ENCODE data around the gene CD68.

The CD68 gene

DNA sequence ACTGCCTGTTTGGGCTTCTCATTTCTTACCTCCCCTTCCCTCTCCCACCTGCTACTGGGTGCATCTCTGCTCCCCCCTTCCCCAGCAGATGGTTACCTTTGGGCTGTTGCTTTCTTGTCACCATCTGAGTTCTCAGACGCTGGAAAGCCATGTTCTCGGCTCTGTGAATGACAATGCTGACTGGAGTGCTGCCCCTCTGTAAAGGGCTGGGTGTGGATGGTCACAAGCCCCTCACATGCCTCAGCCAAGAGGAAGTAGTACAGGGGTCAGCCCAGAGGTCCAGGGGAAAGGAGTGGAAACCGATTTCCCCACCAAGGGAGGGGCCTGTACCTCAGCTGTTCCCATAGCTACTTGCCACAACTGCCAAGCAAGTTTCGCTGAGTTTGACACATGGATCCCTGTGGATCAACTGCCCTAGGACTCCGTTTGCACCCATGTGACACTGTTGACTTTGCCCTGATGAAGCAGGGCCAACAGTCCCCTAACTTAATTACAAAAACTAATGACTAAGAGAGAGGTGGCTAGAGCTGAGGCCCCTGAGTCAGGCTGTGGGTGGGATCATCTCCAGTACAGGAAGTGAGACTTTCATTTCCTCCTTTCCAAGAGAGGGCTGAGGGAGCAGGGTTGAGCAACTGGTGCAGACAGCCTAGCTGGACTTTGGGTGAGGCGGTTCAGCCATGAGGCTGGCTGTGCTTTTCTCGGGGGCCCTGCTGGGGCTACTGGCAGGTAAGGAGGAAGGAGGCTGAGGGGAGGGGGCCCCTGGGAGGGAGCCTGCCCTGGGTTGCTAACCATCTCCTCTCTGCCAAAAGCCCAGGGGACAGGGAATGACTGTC lies at the start of gene CD68:
Gene CD68 (plus strand): TSS at position 638 of the 833 bp plus-strand sequence. CDS start 40 bp downstream, at position 678.
- DNase-seq: no peak

GRCh38 chr17:7530023-7530900 lies 49.2 kb upstream of the CD68 start:
- no peak for DNase-seq

- DNase-seq: no peak
These were observed 41.4 kb upstream of the CD68 start for GRCh38 chr17:7538050-7538449.

DNA sequence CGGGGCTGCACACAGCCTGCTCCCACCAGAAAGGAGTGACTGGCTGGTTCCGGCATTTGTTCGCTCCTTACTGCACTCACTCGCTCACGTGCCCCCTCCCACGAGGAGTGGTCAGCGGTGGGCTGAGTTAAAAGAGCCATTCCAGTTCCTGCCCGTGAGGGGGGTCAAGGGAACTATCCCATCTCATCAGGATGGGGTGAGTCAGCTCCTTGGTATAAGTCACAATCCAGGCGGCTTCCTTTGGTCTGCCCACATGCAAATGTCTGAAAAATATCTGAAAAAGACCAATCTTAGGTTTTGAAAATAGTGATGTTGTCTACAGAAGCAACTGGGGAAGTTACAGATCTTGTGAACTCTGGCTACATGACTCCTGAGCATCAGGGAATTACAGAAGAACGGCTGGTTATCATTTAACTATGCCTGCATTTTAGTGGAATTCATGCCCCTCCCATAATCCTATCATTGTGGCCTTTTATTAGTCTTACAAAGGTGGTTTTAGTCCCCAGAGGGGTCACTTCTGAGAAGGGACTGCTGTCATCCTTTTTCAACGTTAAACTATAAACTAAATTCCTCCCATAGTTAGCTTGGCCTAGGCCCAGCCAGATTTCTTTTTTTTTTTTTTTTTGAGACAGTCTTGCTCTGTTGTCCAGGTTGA lies 40.4 kb upstream of the CD68 start:
- DNase-seq: no peak

DNA sequence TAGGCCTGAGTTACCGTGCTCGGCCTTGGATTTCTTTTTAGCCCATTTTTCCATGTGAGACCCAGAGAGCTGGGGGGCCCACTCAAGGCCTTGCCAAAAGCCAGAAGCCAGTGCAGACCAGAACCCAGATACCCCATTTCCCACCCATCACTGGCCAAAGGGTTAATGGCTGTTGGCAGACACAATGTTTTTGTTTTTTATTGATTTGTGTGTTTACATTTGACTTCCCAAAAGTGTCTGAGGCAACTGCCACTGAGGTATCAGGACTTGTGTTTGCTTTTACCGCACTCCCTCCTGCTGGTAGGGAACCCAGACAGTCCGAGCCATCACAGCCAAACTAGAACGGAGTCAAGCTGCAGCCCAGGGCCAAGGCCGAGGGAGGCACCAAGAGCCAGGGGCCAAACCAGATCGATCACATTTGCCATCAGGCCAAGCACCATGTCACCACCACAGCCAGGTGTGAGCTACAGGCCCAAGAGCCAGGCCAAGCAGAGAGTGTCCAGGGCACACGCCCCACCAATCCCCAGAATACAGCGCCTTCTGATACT lies 38.3 kb upstream of the CD68 start:
- no peak for DNase-seq

DNA sequence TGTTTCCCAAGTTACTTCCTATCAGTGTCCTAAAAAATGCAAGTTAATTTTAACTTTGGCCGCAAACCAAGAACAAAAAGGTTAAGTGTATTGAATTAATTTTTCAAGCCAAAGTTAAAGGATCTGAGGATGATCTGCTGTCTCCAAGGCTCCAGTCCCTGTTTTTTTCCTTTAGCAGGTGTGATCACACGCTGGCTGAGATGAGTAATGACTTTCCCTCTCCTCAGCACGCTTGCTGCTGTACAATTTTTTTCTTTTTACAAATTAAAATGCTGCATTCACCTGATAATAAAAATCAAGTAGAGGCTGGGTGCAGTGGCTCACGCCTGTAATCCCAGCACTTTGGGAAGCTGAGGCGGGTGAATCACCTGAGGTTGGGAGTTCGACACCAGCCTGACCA lies 34.5 kb upstream of the CD68 start:
- no peak for DNase-seq

- no peak for DNase-seq
These were observed 30.6 kb upstream of the CD68 start, which contains the start of gene TNFSF12 for GRCh38 chr17:7548585-7549400. Gene TNFSF12 (plus strand): TSS chr17:7549058. CDS start chr17:7549154, 96 bp downstream.

DNA sequence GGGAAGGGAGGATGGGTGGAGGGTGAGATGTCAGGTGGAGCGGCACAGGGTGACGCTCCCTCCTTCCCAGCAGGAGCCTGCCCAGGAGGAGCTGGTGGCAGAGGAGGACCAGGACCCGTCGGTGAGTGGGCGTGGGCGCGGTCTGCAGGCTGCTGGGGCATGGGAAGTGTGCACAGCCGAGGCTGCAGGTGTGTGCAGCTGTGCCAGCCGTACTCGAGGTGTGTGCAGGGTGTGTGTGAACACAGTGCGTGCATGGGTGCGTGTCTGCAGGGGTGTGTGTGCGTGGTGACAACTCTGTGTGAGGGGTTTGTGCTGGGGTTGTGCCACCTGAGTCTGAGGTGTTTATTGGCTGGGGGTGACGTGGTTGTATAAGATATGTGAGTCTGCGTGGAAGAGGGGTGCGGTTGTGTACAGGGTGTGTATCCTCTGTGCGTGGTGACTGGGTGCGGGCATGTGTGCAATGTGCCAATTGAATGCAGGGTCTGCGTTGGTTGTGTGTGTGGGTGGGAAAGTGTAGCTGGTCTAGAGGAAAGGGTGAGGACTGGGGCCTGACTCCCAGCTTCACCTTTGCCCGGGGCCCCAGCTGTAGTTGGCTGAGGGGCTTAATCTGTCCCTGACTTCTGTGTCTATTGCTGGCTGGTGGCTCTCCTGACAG lies 29.9 kb upstream of the CD68 start:
- no peak for DNase-seq

DNA sequence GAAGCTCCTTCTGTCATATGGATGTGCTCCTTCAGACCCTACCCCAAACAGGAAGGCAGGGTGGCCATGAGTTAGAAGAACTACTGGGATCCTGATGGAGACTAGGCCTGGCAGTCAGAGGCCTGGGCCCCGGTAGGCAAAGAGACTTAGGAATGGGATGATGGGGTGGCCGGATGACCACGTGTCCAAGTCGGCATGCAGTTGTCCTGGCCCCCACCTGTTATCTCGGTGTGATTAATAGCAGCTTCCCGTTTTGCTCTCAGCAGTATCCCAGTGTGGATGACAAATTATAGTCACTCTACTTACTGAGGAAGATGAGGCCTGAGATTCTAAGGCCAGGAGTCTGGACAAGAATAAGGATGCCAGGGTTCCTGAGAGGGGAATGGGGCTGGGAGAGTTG lies 29.1 kb upstream of the CD68 start:
- DNase-seq: no peak

DNA sequence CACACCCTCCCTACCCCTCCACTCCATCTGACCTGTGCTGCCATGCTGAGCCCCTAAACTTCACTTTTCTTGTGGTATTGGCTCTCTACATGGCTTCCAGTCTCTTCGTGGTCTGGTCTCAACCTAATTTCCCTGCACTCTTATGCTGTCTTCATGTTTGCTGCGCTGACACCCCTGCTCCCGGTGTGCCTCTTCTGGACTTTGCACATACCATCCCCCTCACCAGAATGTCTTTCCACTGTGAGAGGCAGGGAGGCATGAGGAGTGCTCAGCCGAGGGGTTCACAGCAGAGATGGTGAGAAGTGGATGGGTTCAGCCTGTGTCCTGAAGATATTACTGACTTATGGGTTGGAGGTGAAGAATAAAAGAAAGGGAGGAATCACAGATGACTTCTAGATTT lies 28.0 kb upstream of the CD68 start:
- DNase-seq: no peak

- DNase-seq: no peak
These were observed 26.8 kb upstream of the CD68 start for GRCh38 chr17:7552621-7553051.

GRCh38 chr17:7553356-7553755 lies 26.1 kb upstream of the CD68 start:
- no peak for DNase-seq

DNA sequence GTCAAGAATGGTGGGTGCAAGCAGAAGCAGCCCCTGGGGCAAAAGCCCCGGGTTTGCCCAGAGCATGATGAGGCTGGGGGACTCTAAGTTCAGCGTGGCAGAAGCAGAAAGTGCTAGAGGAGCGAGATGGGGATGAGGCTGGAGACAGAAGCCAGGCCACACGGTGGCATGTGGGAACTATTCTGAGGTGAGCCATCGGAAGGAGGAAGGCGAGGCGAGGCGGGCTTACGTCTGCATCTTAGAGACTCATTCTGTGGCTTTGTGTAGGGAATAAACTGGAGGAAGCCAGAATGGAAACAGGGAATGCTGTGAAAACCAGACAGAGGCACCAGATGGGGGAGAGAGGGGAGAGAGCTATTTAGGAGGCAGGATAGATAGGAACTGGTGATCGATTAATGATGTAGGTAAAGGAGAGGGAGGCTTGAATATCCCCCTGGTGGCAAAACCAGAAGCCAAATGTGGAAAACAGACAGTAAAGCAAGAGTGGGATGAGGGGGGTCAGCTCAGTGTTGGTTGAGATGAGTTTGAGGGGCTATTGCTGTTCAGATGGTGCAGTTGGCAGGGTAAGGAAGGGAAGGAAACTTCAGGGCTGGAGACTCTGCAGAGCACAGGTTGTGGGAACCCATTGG lies 24.0 kb upstream of the CD68 start:
- no peak for DNase-seq

DNA sequence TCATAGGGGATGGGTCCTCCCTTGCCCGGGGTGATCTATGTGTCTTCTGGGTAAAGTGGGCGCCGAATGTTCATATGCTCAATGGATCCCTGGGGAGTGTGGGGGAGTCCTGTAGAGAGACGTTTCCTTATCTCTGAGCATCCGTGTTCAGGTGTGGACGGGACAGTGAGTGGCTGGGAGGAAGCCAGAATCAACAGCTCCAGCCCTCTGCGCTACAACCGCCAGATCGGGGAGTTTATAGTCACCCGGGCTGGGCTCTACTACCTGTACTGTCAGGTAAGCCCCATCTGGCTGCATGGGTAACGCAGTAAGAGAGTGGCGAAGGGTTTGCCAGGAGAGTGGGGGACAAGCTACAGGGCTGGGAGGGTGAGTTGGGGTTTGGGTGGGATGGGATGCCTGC lies 22.8 kb upstream of the CD68 start:
- DNase-seq: no peak

DNA sequence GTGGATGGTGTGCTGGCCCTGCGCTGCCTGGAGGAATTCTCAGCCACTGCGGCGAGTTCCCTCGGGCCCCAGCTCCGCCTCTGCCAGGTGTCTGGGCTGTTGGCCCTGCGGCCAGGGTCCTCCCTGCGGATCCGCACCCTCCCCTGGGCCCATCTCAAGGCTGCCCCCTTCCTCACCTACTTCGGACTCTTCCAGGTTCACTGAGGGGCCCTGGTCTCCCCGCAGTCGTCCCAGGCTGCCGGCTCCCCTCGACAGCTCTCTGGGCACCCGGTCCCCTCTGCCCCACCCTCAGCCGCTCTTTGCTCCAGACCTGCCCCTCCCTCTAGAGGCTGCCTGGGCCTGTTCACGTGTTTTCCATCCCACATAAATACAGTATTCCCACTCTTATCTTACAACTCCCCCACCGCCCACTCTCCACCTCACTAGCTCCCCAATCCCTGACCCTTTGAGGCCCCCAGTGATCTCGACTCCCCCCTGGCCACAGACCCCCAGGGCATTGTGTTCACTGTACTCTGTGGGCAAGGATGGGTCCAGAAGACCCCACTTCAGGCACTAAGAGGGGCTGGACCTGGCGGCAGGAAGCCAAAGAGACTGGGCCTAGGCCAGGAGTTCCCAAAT lies 22.2 kb upstream of the CD68 start:
- DNase-seq: no peak

DNA sequence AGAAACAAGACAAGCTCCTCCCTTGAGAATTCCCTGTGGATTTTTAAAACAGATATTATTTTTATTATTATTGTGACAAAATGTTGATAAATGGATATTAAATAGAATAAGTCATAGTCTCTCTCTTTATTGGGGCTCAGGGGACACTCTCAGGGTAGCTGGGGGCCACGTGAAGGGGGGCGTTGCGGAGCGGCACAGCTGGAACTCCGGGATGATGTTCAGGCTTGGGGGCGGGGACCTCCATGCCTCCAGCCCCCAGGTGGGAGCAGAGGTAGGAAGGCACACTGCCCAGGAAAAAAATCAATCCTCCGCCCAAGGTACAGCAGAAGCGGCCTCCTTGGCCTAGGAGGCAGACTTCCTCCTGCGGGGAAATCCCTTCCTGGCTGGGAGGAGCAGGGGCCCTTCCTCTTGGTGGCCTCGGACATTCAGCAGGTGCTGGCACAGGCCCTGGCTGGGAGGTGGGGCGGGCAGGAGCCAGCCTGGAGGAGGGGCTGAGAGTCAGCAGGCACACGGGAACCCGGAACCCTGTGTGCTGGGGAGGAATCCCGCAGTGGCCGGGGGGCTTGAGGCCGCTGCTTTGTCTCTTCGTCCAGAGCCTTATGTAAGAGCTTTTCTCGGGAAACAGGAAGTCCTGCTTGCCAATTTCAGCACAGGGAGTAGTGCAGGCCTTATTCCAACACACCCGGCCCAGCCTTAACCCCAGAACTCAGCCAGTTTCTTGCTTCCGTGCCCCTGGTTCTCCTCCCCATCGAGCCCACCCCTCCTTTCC lies 21.5 kb upstream of the CD68 start:
- DNase-seq: no peak

DNA sequence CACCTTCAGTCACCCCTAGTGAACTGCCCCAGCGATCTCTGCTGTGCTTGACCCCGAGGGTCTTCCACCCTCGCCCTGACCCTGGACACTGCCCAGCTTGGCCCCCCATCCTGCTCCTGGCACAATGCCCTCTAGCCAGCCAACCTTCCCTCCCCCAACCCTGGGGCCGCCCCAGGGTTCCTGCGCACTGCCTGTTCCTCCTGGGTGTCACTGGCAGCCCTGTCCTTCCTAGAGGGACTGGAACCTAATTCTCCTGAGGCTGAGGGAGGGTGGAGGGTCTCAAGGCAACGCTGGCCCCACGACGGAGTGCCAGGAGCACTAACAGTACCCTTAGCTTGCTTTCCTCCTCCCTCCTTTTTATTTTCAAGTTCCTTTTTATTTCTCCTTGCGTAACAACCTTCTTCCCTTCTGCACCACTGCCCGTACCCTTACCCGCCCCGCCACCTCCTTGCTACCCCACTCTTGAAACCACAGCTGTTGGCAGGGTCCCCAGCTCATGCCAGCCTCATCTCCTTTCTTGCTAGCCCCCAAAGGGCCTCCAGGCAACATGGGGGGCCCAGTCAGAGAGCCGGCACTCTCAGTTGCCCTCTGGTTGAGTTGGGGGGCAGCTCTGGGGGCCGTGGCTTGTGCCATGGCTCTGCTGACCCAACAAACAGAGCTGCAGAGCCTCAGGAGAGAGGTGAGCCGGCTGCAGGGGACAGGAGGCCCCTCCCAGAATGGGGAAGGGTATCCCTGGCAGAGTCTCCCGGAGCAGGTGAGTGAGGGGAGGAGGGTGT lies 20.7 kb upstream of the CD68 start, which contains the start of gene TNFSF13:
Gene TNFSF13 (plus strand): TSS at position 207 of the 776 bp plus-strand sequence. CDS start 290 bp downstream, at position 497.
- DNase-seq: no peak

DNA sequence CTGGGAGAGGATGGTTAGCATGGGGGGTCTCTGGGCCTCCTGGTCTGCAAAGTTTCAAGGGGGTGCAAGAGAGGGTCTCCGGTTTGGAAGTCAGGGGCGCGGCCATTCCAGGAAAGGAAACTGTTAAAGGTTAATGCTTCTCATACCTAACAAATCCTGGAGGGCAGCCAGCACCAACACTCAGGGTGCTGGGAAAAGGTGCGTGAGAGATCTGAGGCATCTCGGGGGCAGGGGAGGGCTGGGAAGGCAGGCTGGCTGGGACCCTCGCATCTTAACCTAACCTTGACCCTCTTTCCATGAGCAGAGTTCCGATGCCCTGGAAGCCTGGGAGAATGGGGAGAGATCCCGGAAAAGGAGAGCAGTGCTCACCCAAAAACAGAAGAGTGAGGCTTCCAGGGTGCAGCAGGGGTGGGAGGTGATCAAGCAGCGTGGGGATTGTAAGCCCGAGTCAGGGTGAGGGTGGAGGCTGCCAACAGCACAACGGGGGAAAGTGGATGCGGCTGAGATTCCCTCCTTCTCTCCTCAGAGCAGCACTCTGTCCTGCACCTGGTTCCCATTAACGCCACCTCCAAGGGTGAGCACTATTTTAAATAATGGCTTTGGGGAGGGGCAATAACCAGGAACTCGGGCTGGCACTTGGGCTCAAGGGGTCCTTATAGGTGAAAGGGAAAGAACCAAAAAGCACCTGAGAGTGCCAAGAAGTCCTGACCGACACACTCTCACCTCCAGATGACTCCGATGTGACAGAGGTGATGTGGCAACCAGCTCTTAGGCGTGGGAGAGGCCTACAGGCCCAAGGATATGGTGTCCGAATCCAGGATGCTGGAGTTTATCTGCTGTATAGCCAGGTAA lies 19.9 kb upstream of the CD68 start:
- no peak for DNase-seq

Data from NCI-H2171 (cell line).